HT-29 (cell line): ENCODE data around the gene DMRTA2. TPM values are rescaled to one million over a fixed set of nuclear protein-coding genes. Genes with fewer than 3 reads are reported as not detected.
A peak's percentile ranks its signal among the peaks of the same experiment; 100 is the strongest.
"Not testable (repeated sequence)": the region's sequence is repeated elsewhere in the genome, so short reads cannot be mapped to it uniquely, and the experiment has no call there.

Source experiments
- DNase-seq: peaks from one replicate; pipeline ENCODE4 v3.0.0-alpha.2; 2015; ENCODE audit warnings: low spot score
- total RNA-seq: library from RNA; depleted of rRNA; stranded (reverse); fragments of >200 nt; shearing (Covaris generic); gene quantifications from 2 replicates; pipeline ENCODE4 v1.2.3, GENCODE V29; 2014

Gene DMRTA2
- total RNA-seq, 1 experiment from 2014 or later, result not detected

GRCh38 chr1:50393522-50394120, 29.6 kb downstream of the DMRTA2 start:
- DNase-seq, result no peak

- not testable (repeated sequence) for DNase-seq
Observed at GRCh38 chr1:50381551-50381950, 41.7 kb downstream of the DMRTA2 start.

GRCh38 chr1:50378770-50379169, 44.5 kb downstream of the DMRTA2 start:
- no peak for DNase-seq

- no peak for DNase-seq
Observed at GRCh38 chr1:50373532-50373931, 49.7 kb downstream of the DMRTA2 start.

DNA sequence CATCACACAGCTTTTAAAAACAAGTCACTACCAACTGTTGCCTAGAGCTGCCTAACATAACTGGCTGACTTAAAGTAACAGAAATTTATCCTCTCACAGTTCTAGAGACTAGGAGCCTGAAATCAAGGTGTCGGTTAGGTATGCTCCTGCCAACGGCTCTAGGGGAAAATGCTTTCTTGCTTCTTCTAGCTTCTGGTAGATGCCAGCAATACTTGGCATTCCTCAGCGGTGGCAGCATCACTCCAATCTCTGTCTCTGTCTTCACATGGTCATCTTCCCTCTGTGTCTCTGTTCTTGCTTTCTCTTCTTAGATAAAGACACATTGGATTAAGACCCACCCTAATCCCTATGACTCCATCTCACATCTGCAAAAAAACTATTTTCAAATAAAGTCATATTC, 51.5 kb downstream of the DMRTA2 start:
- DNase-seq, result no peak

DNA sequence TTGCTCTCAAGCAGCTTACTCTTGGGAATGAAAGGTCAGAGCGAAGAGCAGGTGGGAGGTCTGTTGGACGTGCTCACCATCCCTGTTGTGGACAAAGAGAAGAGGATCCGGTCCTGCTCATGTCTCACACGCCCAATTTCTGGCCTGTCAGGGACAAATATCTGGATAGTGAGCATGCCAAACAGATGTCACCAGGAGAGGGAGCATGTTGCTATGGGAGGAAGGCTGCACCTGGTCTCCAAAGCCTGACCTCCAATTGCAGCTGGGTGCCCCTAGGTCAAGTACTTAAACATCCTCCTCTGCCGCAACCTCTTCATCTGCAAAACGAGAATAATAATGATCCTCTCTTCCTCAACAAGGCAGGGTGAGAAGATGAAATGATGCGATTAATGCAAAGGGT, 53.4 kb downstream of the DMRTA2 start:
- peak; percentile 33 for DNase-seq

DNA sequence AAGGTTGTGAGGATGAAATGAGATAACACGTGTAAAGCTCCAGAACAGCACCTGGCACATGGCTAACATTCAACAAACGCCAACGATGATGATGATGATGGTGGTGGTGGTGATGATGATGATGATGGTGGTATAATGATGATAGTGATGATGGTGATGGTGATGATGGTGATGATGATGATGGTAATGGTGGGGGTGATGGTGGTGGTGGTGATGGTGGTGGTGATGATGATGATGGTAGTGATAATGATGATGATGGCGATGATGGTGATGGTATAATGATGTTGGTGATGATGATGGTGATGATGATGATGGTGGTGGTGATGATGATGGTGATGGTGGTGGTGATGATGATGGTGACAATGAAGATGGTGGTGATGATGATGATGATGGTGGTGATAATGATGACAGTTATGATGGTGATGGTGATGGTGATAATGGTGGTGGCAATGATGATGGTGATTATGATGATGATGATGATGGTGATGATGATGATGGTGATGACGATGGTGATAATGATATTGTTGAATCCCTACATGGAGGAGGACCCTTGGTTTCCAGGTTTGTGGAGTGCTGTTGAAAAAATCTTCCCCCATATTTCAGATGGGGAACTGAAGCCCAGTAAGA, 54.1 kb downstream of the DMRTA2 start:
- no peak for DNase-seq

GRCh38 chr1:50368179-50369007, 54.9 kb downstream of the DMRTA2 start:
- DNase-seq, result peak; percentile 59
